Measurements from ENCODE around the gene MTA3.
A peak's percentile ranks its signal among the peaks of the same experiment; 100 is the strongest.

Gene MTA3

DNA sequence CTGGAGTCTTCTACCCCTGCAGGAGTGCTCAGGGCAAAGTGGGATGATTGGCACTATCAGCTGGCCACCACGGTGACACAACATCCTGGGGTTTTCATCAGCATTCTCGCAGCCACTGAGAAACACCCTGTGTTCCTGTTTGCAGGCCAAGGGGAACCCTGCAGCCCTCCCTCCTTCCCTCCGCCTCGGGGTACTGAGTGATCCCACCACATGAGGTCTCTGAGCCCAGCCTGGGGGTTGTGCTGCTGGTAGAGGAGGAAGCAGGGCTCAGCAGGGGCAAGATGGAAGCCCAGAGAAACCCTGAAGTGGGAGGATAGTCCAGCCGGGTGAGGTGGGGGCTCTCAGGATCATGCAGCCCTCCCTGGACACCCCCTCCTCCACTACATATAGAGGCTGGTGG lies 195.7 kb downstream of the MTA3 start, which contains the start of gene OXER1:
TSS of gene OXER1 (minus strand) at position 40 of the 400 bp plus-strand sequence. CDS start 73 bp downstream, outside the sequence.
- TF ChIP-seq MYC (IDR thresholded peaks at IDR 0.05; ENCODE audit: low read depth, low read length), result peak; percentile 63; the same call in 1 of the 2 replicates
- TF ChIP-seq, protein P1, sequence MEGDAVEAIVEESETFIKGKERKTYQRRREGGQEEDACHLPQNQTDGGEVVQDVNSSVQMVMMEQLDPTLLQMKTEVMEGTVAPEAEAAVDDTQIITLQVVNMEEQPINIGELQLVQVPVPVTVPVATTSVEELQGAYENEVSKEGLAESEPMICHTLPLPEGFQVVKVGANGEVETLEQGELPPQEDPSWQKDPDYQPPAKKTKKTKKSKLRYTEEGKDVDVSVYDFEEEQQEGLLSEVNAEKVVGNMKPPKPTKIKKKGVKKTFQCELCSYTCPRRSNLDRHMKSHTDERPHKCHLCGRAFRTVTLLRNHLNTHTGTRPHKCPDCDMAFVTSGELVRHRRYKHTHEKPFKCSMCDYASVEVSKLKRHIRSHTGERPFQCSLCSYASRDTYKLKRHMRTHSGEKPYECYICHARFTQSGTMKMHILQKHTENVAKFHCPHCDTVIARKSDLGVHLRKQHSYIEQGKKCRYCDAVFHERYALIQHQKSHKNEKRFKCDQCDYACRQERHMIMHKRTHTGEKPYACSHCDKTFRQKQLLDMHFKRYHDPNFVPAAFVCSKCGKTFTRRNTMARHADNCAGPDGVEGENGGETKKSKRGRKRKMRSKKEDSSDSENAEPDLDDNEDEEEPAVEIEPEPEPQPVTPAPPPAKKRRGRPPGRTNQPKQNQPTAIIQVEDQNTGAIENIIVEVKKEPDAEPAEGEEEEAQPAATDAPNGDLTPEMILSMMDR (IDR thresholded peaks at IDR 0.05; ENCODE audit: low read depth, low read length), result no peak
- DNase-seq (ENCODE audit: low read depth), result peak; percentile 88
- H3K4me3 ChIP-seq (ENCODE audit: low read depth, low read length), result no peak within 1 kb of the TSS

DNA sequence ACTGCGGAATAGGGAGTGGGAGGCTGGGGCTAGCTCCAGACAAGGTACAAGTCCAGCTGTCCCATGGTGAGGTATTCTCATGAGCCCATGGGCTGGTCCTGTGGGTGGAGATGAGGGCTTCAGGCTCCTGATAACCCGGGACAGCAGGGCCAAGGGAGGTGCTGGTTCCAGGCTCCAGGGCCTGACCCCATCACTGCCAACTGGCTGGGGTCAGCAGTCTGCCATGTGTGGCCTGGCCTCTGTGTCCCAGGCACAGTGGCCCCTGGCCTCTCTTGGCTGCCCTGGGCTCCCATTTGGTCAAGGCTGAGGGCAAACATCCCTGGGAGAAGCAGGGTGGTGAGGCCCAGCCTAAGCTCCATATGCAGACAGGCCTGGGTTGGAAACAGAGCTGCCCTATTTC lies 196.5 kb downstream of the MTA3 start:
- DNase-seq (ENCODE audit: low read depth), result no peak
- TF ChIP-seq MYC (IDR thresholded peaks at IDR 0.05; ENCODE audit: low read depth, low read length), result no peak
- no peak for TF ChIP-seq POLR2A (IDR thresholded peaks at IDR 0.05; ENCODE audit: extremely low read depth, insufficient read length)
- TF ChIP-seq, protein P1 (IDR thresholded peaks at IDR 0.05; ENCODE audit: low read depth, low read length), result no peak
- TF ChIP-seq, protein P2, sequence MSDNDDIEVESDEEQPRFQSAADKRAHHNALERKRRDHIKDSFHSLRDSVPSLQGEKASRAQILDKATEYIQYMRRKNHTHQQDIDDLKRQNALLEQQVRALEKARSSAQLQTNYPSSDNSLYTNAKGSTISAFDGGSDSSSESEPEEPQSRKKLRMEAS (IDR thresholded peaks at IDR 0.05; ENCODE audit: low read depth, low read length), result no peak
- H3K4me3 ChIP-seq (ENCODE audit: low read depth, low read length), result no peak overlapping the region

DNA sequence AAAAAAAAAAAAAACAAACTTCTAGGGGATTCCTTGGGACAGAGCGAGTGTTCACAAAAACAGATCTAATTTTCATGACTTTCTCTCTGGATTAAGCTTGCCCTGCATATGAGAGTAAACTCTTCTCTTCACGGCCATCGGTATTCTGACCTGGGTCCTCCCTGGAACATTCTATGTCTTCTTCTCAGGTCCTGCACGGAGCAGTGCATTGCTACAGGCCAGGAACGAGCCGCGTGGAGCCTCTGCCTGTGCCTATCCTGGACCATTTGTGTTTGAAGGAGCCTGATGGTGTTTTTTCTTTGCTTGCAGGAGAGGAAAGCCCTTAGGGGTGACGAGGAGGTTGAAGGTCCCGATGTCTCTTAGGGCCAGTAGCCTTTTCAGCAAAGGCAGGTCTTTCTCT lies 197.3 kb downstream of the MTA3 start:
- DNase-seq (ENCODE audit: low read depth), result no peak
- TF ChIP-seq POLR2A (IDR thresholded peaks at IDR 0.05; ENCODE audit: extremely low read depth, insufficient read length), result no peak
- TF ChIP-seq, protein P1 (IDR thresholded peaks at IDR 0.05; ENCODE audit: low read depth, low read length), result no peak
- no peak overlapping the region for H3K4me3 ChIP-seq (ENCODE audit: low read depth, low read length)

DNA sequence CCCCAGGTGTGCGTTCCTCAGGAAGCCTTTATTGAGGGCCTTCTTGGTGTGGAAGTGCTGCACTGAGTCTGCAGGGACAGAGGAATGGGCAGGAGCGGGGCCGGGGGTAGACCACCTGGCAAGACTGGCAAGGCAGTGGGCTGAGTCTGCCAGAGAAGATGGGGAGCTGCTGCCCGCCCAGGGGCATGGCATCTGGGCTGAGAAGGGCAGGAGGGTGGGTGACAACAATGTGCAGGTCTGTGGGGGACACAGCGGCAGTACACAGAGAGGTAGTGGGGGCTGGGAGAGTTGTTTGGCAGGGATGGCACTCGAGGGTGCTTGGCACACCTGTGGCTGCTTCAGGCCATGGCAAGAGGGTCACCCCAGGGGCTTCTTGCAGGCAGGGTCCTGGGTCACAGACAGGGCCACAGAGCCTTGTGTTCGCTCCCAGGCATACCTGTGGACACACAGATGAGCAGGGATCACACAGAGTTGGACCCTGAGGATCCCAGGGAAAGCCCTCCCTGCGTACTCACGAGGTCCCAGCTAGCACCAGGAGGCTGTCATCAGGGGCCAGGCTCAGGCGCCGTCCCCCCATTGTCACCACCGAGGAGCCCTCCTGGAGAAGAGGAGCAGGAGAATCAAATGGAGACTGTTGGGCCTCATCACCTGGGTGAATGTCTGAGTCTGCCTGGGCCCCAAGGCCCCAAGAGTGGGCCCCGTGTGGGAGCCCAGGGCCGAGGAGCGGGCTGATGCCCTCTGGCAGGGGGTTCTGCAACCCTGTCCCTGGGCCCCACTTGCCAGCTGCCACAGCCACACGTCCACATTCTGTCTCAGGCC lies 198.9 kb downstream of the MTA3 start:
- no peak overlapping the region for H3K4me3 ChIP-seq (ENCODE audit: low read depth, low read length)
- DNase-seq (ENCODE audit: low read depth), result no peak
- TF ChIP-seq, protein P2 (IDR thresholded peaks at IDR 0.05; ENCODE audit: low read depth, low read length), result no peak
- TF ChIP-seq MYC (IDR thresholded peaks at IDR 0.05; ENCODE audit: low read depth, low read length) (no peak), POLR2A (IDR thresholded peaks at IDR 0.05; ENCODE audit: extremely low read depth, insufficient read length) (no peak)
- TF ChIP-seq, protein P1 (IDR thresholded peaks at IDR 0.05; ENCODE audit: low read depth, low read length), result no peak

DNA sequence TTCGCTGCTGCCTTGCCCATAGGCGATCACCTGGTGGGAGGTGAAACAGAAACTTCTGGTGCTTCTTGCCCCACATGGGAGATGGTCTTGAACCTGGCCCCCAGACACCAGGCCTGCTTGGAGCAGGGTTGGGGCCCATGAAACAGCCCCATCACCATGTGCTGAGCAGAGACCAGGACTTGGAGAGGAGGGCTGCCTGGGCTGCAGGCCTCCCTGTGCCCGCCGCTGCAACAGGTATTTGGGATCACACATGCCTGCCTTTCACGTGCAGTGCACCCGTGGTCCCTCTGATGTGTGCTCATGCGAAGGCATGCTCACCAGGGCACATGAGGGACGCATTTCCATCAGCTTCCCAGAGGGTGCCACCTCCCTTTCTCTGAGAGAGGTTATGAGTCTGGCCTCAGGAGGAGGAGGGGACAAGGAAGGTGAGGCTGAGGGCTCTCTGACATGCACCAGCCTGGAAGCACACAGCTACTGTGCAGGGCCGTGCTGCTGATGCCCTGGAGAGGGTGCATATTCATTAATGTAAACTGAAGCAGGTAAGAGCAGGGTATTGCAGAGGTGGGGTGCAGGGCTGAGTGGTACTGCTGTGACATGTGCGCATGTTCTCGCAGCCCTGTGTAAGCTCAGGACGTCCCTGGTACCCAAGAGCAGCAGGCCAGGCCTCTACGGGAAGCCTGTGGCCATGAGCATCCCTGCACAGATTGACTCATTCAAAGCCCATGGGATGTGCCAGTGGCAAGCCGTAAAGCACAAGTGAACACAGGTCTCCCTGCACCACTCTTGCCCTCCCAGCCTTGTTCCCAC lies 199.7 kb downstream of the MTA3 start:
- TF ChIP-seq, protein P1 (IDR thresholded peaks at IDR 0.05; ENCODE audit: low read depth, low read length), result no peak
- TF ChIP-seq, protein P2 (IDR thresholded peaks at IDR 0.05; ENCODE audit: low read depth, low read length), result no peak
- TF ChIP-seq POLR2A (IDR thresholded peaks at IDR 0.05; ENCODE audit: extremely low read depth, insufficient read length), result no peak
- TF ChIP-seq MYC (IDR thresholded peaks at IDR 0.05; ENCODE audit: low read depth, low read length), result no peak
- H3K4me3 ChIP-seq (ENCODE audit: low read depth, low read length), result no peak overlapping the region
- peak; percentile 30 for DNase-seq (ENCODE audit: low read depth)

Measured in NB4 (cell line).